CD1c-positive myeloid dendritic cell (primary cell): Measurements from ENCODE around the gene ATG9B.
"Not testable (repeated sequence)": the region's sequence is repeated elsewhere in the genome, so short reads cannot be mapped to it uniquely, and the experiment has no call there.

Source experiments
- DNase-seq: peaks from one replicate; pipeline ENCODE4 v3.0.0-alpha.2; 2016; ENCODE audit errors: extremely low spot score

The ATG9B gene

GRCh38 chr7:151058781-151059366 lies 34.6 kb upstream of the ATG9B start:
- peak; percentile 24 for DNase-seq

- peak; percentile 99 for DNase-seq
Measured at GRCh38 chr7:151057989-151058780, 33.9 kb upstream of the ATG9B start.

- peak; percentile 24 for DNase-seq
Measured at GRCh38 chr7:151057506-151057988, 33.3 kb upstream of the ATG9B start, which contains the start of gene CDK5. TSS of gene CDK5 (minus strand) at chr7:151057897. CDS start at chr7:151057848, 49 bp downstream.

- no peak for DNase-seq
Measured at GRCh38 chr7:151056666-151057505, 32.6 kb upstream of the ATG9B start.

GRCh38 chr7:151056283-151056665 lies 32.0 kb upstream of the ATG9B start:
- DNase-seq: no peak

GRCh38 chr7:151053751-151054150 lies 29.5 kb upstream of the ATG9B start:
- no peak for DNase-seq

GRCh38 chr7:151053096-151053495 lies 28.8 kb upstream of the ATG9B start:
- peak; percentile 39 for DNase-seq

- DNase-seq: peak; percentile 80
Measured at GRCh38 chr7:151051108-151051507, 26.8 kb upstream of the ATG9B start.

- DNase-seq: no peak
Measured at GRCh38 chr7:151048911-151049463, 24.7 kb upstream of the ATG9B start.

- no peak for DNase-seq
Measured at GRCh38 chr7:151047976-151048815, 23.9 kb upstream of the ATG9B start, which contains the start of gene ASIC3. TSS of gene ASIC3 (plus strand) at chr7:151048531. CDS start at chr7:151048886, 355 bp downstream.

GRCh38 chr7:151046603-151047573 lies 22.6 kb upstream of the ATG9B start:
- DNase-seq: no peak

- DNase-seq: no peak
Measured at GRCh38 chr7:151045967-151046366, 21.7 kb upstream of the ATG9B start.

- no peak for DNase-seq
Measured at GRCh38 chr7:151045262-151045661, 21.0 kb upstream of the ATG9B start.

- no peak for DNase-seq
Measured at GRCh38 chr7:151043959-151044358, 19.7 kb upstream of the ATG9B start.

GRCh38 chr7:151043449-151043848 lies 19.2 kb upstream of the ATG9B start:
- not testable (repeated sequence) for DNase-seq

- no peak for DNase-seq
Measured at GRCh38 chr7:151040616-151041375, 16.5 kb upstream of the ATG9B start.

GRCh38 chr7:151039850-151040548 lies 15.7 kb upstream of the ATG9B start:
- DNase-seq: peak; percentile 54
